HG03039 (cell line): ENCODE data around the gene NRP1.

Source experiments
- ATAC-seq: cut with Tn5 transposase; IDR thresholded peaks from one replicate; pipeline ENCODE4 v1.9.1; 2021; ENCODE audit warnings: mild to moderate bottlenecking, moderate library complexity; ENCODE audit not compliant: unreplicated experiment

NRP1 gene

DNA sequence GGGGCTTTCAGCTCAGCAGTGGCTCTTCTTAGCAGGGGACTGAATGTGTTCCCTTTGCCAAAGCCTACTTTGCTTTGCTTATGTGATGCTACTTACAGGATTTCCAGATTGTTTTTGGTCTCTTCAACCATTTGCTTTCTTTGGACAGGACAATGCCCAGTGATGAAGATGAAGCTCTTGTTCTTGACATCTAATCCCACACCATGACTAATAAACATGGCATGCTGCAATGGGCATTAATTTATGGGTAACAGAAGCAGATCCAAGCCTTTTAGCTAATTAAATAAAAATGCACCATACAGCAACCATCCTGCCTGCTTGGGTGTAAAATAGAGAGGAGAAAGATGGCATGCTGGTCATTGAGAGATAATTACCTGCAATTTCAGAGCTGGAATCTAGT lies 200.9 kb downstream of the NRP1 start:
- no peak for ATAC-seq

DNA sequence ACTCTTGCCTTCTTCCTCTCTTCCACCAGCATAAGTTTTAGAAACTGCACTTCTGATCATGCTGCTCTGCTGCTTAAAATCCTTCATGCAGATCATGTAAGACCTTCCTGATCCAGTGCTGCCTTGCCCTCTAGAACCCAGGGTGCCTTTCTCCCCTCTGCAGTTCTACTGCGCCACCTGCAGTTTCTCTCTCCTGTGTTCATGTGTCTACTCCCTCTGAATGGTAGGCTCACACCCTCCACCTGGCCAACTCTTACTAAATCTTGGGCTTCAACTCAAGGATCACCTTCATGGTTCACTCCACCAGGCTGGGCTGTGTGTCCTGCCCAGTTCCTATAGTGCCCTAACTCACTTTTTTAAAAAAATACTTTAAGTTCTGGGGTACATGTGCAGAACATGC lies 201.8 kb downstream of the NRP1 start:
- no peak for ATAC-seq

DNA sequence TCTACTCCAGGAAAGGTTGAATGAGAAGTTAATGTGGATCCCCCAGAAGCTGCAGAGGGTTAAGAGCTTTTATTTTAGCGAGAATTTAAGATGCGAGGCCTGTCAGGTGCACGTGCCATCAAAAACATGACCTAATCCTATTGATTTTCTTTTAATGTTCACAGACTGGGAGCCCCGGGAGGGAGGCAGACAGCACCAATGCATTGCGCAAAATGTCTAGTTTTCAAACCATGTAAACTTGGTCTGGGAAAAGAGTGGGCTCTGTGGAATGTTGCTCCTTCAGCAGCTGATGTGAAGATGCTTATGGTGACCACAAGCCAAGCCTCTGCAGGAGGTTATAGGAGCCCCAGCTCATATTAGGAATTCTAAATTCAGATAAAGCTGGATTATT lies 204.5 kb downstream of the NRP1 start:
- ATAC-seq = no peak

DNA sequence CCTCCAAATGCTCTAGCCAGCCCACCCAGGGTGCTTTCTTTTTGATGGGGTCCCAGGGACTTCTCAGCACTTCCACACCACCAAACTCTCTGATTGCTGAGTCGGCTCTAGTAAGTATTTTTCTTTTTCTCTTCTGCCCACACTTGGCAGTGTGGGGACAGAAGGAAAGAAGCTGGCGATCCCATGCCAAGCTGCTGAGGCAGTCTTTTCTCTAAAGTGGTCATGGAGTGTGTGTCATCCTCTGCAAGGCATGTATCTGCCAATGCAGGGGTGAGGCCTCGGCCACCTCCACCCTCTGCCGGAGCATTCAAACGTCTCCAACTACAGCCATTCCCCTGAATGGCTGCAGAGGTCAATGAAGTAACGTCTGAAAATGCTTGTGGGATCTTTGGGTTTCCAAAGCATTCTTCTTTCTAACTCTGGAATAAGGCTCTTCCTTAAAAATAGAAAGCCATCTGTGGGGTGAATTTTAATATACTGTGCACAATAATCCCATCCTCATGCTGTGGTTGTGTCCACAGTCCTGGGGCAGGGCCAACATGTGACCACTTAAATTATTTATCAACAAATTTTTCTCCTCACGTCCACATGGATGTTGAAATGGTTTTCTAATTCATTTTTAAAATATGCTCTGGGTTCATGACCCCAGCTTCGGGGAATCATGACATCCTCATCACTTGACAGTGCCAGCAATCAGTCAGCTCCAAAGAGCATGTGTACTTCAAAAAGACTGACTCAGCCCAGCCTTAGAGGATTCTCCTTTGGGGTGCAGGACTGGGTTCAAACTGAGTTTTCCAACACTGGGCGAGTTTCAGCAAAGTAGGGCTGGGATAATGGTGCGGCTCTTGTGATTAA lies 205.1 kb downstream of the NRP1 start:
- ATAC-seq = no peak

DNA sequence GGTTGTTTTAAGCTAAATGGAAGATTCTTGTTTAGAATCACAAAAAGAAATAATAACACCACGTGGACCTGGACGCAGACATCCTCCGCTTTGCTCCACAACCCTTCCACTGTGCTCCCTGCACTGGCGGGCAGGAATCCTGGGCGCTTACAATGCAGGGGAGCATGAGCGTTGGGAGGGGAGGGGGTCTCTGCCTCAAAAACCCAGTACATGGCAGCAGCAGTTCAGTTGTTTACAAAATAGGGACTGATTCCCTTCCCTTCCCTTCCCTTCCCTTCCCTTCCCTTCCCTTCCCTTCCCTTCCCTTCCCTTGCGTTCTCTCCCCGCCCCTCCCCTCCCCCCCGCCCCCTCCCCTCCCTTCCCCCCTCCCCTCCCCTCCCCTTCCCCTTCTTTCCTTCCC lies 206.8 kb downstream of the NRP1 start:
- no peak for ATAC-seq
